ENCODE data around the gene MICAL2. TPM values are rescaled to one million over a fixed set of nuclear protein-coding genes. Genes with fewer than 3 reads are reported as not detected.

MICAL2 gene
- total RNA-seq, 1 donor from 2014 or later: 79.6 TPM

- peak in 1 of 2 donors; percentile 40 for DNase-seq (ENCODE audit: low read depth in 2 of 2)
Measured at GRCh38 chr11:12280838-12281565, 170.6 kb downstream of the MICAL2 start.

GRCh38 chr11:12281571-12282478, 171.4 kb downstream of the MICAL2 start:
- DNase-seq (ENCODE audit: low read depth in 2 of 2): peak; percentile 57 to 78

- no peak for DNase-seq (ENCODE audit: low read depth in 2 of 2)
Measured at GRCh38 chr11:12282676-12283075, 172.3 kb downstream of the MICAL2 start.

- DNase-seq (ENCODE audit: low read depth in 2 of 2): no peak
Measured at GRCh38 chr11:12284316-12285050, 174.1 kb downstream of the MICAL2 start.

GRCh38 chr11:12285106-12285505, 174.7 kb downstream of the MICAL2 start:
- peak in 1 of 2 donors; percentile 42 for DNase-seq (ENCODE audit: low read depth in 2 of 2)

- peak in 1 of 2 donors; percentile 80 for DNase-seq (ENCODE audit: low read depth in 2 of 2)
Measured at GRCh38 chr11:12285811-12286222, 175.4 kb downstream of the MICAL2 start.

GRCh38 chr11:12286606-12287005, 176.2 kb downstream of the MICAL2 start:
- no peak for DNase-seq (ENCODE audit: low read depth in 2 of 2)

GRCh38 chr11:12287009-12287373, 176.6 kb downstream of the MICAL2 start:
- DNase-seq (ENCODE audit: low read depth in 2 of 2): peak in 1 of 2 donors; percentile 80

- peak in 1 of 2 donors; percentile 91 for DNase-seq (ENCODE audit: low read depth in 2 of 2)
Measured at GRCh38 chr11:12287374-12288211, 177.2 kb downstream of the MICAL2 start.

GRCh38 chr11:12288212-12288930, 178.0 kb downstream of the MICAL2 start:
- DNase-seq (ENCODE audit: low read depth in 2 of 2): peak; percentile 41 to 83

- DNase-seq (ENCODE audit: low read depth in 2 of 2): no peak
Measured at GRCh38 chr11:12288931-12289666, 178.7 kb downstream of the MICAL2 start.

GRCh38 chr11:12289667-12290476, 179.5 kb downstream of the MICAL2 start:
- DNase-seq (ENCODE audit: low read depth in 2 of 2): no peak

- DNase-seq (ENCODE audit: low read depth in 2 of 2): no peak
Measured at GRCh38 chr11:12290477-12290922, 180.1 kb downstream of the MICAL2 start.

- DNase-seq (ENCODE audit: low read depth in 2 of 2): no peak
Measured at GRCh38 chr11:12291313-12291712, 180.9 kb downstream of the MICAL2 start.

GRCh38 chr11:12291766-12292165, 181.4 kb downstream of the MICAL2 start:
- no peak for DNase-seq (ENCODE audit: low read depth in 2 of 2)

- DNase-seq (ENCODE audit: low read depth in 2 of 2): no peak
Measured at GRCh38 chr11:12292766-12293165, 182.4 kb downstream of the MICAL2 start.

GRCh38 chr11:12293486-12293885, 183.1 kb downstream of the MICAL2 start:
- DNase-seq (ENCODE audit: low read depth in 2 of 2): no peak

GRCh38 chr11:12294613-12295012, 184.2 kb downstream of the MICAL2 start:
- no peak for DNase-seq (ENCODE audit: low read depth in 2 of 2)

- no peak for DNase-seq (ENCODE audit: low read depth in 2 of 2)
Measured at GRCh38 chr11:12295943-12296342, 185.6 kb downstream of the MICAL2 start.
